ENCODE data around the gene SHFL. TPM values are rescaled to one million over a fixed set of nuclear protein-coding genes. Genes with fewer than 3 reads are reported as not detected.

The SHFL gene
- polyA plus RNA-seq, 1 of the 3 experiments (the other 2 are of a cell fraction), result 36.6 TPM

DNA sequence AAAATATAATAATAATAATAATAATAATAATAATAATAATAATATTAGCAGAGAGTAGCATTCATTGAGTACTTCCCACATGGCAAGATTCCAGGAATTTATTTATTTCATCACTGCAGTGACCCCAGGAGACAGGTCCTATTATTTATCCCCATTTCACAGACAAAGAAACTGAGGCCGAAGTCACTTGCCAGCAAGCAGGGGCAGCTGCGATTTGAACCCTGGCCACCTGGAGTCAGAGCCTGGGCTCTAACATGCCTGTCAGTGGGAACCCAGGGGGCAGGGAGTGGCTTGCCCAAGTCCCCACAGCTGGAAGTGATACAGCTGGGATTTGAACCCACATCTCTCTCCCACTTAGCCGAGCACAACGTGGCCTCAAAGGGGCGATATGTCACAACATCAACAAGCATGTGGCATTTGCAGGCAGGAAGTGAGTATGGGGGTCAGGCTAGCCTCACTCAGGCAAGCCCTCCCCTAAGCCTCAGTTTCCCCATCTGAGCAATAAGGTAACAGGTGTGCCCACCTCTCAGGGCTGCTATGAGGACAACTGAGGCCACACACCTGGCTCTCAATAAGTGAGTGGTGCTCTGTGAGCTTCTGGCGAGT lies 2.9 kb downstream of the SHFL start:
- H3K27ac ChIP-seq (ENCODE audit: low read depth in 2 of 2, low read length in 1 of 2), result no peak overlapping the region
- TF ChIP-seq, protein P1, sequence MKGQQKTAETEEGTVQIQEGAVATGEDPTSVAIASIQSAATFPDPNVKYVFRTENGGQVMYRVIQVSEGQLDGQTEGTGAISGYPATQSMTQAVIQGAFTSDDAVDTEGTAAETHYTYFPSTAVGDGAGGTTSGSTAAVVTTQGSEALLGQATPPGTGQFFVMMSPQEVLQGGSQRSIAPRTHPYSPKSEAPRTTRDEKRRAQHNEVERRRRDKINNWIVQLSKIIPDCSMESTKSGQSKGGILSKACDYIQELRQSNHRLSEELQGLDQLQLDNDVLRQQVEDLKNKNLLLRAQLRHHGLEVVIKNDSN (IDR thresholded peaks at IDR 0.05; ENCODE audit: borderline replicate concordance, low read depth), result no peak
- TF ChIP-seq JUND (IDR thresholded peaks at IDR 0.05) (no peak), FOXM1 (IDR thresholded peaks at IDR 0.05; ENCODE audit: low read depth) (no peak), YY1 (IDR thresholded peaks at IDR 0.05; ENCODE audit: low read depth) (no peak), POLR2AphosphoS5 (IDR thresholded peaks at IDR 0.05; ENCODE audit: low read depth, low read length) (no peak), TAF1 (IDR thresholded peaks at IDR 0.05; ENCODE audit: borderline replicate concordance, low read depth, low read length) (no peak), RAD21 (IDR thresholded peaks at IDR 0.05; ENCODE audit: low read length) (no peak), SMC3 (IDR thresholded peaks at IDR 0.05; ENCODE audit: low read depth, low read length) (no peak), RCOR1 (IDR thresholded peaks at IDR 0.05; ENCODE audit: low read length) (no peak), MXI1 (IDR thresholded peaks at IDR 0.05; ENCODE audit: low read depth, low read length) (no peak), EP300 (IDR thresholded peaks at IDR 0.05; ENCODE audit: borderline replicate concordance in 1 of 2, low read depth in 1 of 2, low read length in 1 of 2) (no peak), IRF3 (IDR thresholded peaks at IDR 0.05; ENCODE audit: low read depth, low read length) (no peak), RXRA (IDR thresholded peaks at IDR 0.05; ENCODE audit: borderline replicate concordance, low read depth) (no peak), TEAD4 (IDR thresholded peaks at IDR 0.05; ENCODE audit: borderline replicate concordance, insufficient read depth) (no peak), MEF2A (IDR thresholded peaks at IDR 0.05; ENCODE audit: borderline replicate concordance, low read depth) (no peak), GABPA (IDR thresholded peaks at IDR 0.05; ENCODE audit: low read depth) (no peak)
- TF ChIP-seq, protein P2, sequence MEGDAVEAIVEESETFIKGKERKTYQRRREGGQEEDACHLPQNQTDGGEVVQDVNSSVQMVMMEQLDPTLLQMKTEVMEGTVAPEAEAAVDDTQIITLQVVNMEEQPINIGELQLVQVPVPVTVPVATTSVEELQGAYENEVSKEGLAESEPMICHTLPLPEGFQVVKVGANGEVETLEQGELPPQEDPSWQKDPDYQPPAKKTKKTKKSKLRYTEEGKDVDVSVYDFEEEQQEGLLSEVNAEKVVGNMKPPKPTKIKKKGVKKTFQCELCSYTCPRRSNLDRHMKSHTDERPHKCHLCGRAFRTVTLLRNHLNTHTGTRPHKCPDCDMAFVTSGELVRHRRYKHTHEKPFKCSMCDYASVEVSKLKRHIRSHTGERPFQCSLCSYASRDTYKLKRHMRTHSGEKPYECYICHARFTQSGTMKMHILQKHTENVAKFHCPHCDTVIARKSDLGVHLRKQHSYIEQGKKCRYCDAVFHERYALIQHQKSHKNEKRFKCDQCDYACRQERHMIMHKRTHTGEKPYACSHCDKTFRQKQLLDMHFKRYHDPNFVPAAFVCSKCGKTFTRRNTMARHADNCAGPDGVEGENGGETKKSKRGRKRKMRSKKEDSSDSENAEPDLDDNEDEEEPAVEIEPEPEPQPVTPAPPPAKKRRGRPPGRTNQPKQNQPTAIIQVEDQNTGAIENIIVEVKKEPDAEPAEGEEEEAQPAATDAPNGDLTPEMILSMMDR (IDR thresholded peaks at IDR 0.05), result no peak
- TF ChIP-seq, protein P3, sequence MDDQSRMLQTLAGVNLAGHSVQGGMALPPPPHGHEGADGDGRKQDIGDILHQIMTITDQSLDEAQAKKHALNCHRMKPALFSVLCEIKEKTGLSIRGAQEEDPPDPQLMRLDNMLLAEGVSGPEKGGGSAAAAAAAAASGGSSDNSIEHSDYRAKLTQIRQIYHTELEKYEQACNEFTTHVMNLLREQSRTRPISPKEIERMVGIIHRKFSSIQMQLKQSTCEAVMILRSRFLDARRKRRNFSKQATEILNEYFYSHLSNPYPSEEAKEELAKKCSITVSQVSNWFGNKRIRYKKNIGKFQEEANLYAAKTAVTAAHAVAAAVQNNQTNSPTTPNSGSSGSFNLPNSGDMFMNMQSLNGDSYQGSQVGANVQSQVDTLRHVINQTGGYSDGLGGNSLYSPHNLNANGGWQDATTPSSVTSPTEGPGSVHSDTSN (IDR thresholded peaks at IDR 0.05), result no peak
- TF ChIP-seq, protein P4, sequence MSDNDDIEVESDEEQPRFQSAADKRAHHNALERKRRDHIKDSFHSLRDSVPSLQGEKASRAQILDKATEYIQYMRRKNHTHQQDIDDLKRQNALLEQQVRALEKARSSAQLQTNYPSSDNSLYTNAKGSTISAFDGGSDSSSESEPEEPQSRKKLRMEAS (IDR thresholded peaks at IDR 0.05; ENCODE audit: low read depth), result no peak
- no peak overlapping the region for H3K9ac ChIP-seq
- H3K79me2 ChIP-seq (ENCODE audit: insufficient read depth), result no peaks in the 10 kb centered on the region; the same call in 1 of the 2 replicates
- H3K36me3 ChIP-seq (replicated peaks in 1 of 2; ENCODE audit: control insufficient read depth in 1 of 2, insufficient read depth in 2 of 2, low read length in 1 of 2), result peaks cover 0 to 5% of the 10 kb centered on the region in 2 experiments
- H3K4me3 ChIP-seq (ENCODE audit: low read depth in 2 of 2, low read length in 1 of 2), result no peak overlapping the region
- 94% methylated on average over 5 of the region's 6 CpGs for WGBS (ENCODE audit: low lambda C conversion rate)
- peaks cover 5% of the 10 kb centered on the region for H3F3A ChIP-seq (replicated peaks; ENCODE audit: insufficient read depth)
- DNase-seq, result no peak
- peaks cover 0 to 7% of the 10 kb centered on the region in 2 experiments; a peak in 1 of 4 replicates for H3K4me1 ChIP-seq (ENCODE audit: control insufficient read depth in 1 of 2, insufficient read depth in 2 of 2, low read depth in 1 of 2, low read length in 1 of 2)
- POLR2A ChIA-PET, result no interaction called here
- no peaks in the 10 kb centered on the region for H3K27me3 ChIP-seq (ENCODE audit: insufficient read depth)
- CTCF ChIA-PET, result no interaction called here
- H3K9me3 ChIP-seq, result no peaks in the 10 kb centered on the region
- H3K9me2 ChIP-seq, result no peaks in the 10 kb centered on the region
- H3K4me2 ChIP-seq, result no peak overlapping the region
- no peak overlapping the region for H2AFZ ChIP-seq (ENCODE audit: low read depth)
- H4K20me1 ChIP-seq (ENCODE audit: insufficient read depth), result no peaks in the 10 kb centered on the region
